HG03439 (cell line): ENCODE measurements around the gene SMIM24.
"Not testable (repeated sequence)": the region's sequence is repeated elsewhere in the genome, so short reads cannot be mapped to it uniquely, and the experiment has no call there.

Experiments used
- ATAC-seq: cut with Tn5 transposase; IDR thresholded peaks from one replicate; pipeline ENCODE4 v1.9.1; 2021; ENCODE audit warnings: mild to moderate bottlenecking, moderate library complexity; ENCODE audit not compliant: unreplicated experiment

SMIM24 gene

DNA sequence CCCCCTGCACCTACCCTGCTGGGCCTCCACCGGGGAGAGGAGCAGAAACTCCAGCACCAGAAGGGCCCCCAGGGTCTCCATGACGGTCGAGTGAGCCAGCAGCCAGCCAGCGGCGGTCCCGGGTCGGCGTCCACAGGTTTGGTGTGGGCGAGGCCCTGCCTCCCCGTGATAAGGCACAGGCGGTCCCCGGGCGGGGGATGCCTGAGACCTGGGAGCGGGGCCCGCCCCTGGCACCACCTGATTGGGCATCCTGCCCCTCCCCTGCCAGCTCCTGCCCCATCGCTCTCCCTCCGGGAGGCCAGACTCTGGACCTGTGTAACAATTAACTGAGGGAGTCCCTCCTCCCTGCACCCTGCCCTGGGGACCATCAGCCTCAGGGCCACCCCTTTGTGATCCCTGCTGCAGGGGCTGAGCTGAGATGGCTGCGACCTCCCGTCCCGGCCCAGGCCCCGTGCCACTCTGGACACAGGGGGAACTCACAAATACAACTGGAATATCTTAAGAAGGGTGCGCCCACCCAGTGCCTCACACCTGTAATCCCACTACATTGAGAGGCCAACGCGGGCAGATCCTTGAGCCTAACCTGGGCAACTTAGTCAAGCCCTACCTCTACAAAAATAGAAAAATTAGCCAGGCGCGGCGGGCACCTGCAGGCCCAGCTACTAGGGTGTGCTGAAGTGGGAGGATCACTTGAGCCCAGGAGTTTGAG is at the start of gene SMIM24:
Gene SMIM24 (minus strand): TSS at position 143 of the 709 bp plus-strand sequence. CDS start 62 bp downstream, at position 81.
- no peak for ATAC-seq

DNA sequence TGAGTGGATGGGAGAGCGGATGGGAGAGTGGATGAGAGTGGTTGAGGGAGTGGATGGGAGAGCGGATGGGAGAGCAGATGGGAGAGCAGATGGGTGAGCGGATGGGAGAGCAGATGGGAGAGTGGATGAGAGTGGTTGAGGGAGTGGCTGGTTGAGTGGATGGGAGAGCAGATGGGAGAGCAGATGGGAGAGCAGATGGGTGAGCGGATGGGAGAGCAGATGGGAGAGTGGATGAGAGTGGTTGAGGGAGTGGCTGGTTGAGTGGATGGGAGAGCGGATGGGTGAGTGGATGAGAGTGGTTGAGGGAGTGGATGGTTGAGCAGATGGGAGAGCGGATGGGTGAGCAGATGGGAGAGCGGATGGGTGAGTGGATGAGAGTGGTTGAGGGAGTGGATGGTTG is 49.0 kb upstream of the SMIM24 start:
- not testable (repeated sequence) for ATAC-seq

DNA sequence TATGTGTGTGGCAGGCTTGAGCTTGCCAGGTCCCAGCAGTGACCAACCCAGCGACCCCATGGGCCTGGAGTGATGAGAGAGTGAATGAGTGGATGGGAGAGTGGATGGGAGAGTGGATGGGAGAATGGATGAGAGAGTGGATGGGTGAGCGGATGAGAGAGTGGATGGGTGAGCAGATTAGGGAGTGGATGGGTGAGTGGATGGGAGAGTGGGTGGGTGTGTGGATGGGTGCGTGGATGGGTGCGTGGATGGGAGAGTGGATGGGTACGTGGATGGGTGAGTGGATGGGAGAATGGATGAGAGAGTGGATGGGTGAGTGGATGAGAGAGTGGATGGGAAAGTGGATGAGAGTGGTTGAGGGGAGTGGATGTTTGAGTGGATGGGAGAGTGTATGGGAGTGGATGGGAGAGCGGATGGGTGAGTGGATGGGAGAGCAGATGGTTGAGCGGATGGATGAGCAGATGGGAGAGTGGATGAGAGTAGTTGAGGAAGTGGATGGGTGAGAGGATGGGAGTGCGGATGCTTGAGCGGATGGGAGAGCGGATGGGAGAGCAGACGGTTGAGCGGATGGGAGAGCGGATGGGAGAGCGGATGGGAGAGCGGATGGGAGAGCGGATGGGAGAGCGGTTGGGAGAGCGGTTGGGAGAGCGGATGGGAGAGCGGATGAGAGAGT is 48.4 kb upstream of the SMIM24 start:
- ATAC-seq, result no peak

DNA sequence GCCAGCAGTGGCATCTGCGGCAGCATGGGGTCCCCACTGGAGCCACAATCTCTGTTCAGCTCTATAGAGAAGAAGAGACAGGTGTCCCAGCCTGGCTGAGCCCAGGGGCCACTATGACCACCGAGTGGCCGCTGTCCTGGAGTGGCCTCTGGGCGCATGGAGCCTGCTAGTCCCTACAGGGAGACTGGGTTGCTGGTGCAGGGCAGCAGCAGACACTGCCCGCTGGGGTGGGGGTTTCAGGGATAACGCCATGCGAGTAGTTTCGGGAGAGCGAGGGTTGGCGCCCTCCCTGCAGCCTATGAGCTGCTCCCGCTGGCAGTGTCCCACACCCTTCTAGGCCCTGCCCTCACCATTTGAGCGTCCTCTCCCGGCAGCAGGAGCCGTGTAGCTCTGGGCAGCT is 47.8 kb upstream of the SMIM24 start:
- no peak for ATAC-seq

DNA sequence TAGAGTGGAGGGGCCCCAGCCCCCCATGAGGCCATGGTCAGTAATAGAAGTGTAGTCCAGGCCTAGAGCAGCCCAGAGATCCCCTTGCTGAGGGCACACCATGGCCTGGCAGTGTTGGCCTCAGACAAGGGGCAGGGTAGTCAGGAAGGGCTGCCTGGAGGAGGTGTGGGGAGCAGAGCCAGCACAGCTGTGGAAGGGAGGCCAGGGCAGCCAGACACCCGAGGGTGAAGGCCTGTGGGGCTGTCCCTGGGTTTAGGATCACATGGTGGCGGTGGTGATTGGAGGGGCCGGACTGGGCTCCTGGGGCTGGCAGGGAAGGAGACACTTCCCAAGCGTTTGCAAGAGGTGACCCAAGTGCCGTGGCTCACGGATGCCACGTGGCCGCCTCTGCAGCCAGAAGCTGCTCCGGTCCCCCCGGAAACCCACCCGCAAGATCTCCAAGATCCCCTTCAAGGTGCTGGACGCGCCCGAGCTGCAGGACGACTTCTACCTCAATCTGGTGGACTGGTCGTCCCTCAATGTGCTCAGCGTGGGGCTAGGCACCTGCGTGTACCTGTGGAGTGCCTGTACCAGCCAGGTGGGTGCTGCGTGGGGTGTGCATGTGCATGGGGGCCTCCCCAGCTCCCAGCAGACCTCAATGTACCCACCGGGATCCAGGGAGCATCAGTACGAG is 47.0 kb upstream of the SMIM24 start:
- ATAC-seq, result no peak

DNA sequence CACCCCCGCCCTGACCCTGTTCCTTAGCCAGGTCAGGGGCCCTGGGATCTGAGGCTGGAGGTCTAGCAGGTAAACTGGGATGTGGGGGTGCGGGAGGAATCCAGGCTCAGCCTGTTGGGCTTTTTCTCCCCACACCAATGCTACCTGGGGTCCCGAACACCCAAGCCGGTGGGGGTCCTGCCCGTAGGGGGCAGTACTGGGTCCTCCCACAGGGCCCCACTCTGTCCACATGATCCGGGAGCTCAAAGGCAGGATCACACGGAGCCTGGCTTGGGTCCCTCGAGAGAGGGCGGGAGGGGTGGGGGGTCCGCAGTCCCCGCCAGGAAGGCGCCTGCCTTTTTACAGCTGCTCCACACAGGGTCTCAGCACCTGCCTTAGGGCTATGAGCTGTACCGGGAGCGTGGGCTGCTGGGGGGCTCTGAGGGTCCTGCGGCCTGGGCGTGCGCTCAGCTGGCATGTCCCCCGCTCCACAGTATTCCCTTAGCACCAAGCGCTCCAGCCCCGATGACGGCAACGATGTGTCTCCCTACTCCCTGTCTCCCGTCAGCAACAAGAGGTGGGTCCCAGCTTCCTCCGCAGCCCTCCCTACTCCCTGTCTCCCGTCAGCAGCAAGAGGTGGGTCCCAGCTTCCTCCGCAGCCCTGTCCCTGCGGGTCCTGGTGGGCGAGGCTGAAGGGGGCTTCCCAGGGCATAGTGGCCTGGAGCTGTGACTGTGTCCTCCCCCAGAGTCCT is 46.3 kb upstream of the SMIM24 start:
- no peak for ATAC-seq

DNA sequence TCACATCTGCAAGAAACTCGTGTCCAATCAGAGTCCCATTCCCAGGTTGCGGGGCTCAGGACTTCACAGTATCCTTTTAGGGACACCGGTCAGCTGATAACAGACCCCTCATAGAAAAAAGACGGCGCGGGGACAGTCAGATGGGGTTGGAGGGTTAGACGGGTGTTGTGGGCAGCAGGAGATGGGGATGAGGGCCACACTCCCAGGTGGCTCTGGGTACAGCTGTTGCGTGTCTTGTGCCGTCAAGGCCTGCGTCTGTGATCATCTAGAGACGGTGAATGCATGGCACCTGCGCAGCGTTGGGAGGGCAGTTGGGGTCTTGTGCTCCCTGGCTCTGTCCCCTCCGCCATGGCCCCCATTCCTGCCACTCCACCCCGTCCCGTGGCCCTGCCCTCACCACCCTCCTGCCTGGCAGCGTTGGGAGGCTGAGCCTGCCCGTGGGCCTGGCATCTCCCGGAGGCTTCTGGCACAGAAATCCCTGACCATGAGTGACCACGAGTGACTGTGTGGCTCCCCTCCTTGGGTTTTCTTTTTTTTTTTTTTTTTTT is 44.7 kb upstream of the SMIM24 start:
- ATAC-seq, result no peak

DNA sequence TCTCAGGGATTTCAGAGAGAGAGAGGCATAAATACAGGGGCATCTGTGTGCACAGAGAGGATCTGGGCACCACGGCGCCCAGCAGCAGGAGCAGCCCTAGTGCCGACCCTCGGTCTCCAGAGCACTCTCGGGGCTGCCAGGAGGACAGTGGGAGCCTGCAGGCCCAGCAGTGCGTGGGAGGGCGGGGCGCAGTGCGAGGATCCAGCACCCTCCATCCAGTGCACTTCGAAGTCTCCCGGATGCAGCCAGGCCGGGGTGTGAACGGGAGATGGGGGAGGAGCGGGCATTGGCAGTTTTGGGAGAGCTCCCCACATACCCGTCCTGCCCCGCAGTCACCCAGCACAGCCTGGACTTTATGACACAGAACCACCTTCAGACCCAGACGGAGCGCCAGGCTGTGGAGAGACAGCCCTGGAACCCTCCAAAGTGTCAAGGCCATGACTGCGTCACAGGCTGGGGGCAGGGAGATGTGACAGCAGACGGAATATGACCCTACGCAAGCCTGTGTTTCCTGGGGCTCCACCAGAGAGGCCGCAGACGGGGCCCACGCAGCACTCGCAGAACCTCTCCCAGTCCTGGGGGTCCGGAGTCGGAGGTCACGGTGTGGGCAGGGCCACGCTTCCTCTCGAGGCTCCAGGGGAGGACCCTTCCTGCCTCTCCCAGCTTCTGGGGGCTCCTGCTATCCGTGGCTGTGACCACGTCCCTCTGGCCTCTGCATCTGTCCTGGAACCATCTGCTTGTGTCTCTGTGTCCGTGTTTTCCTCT is 43.9 kb upstream of the SMIM24 start:
- no peak for ATAC-seq

DNA sequence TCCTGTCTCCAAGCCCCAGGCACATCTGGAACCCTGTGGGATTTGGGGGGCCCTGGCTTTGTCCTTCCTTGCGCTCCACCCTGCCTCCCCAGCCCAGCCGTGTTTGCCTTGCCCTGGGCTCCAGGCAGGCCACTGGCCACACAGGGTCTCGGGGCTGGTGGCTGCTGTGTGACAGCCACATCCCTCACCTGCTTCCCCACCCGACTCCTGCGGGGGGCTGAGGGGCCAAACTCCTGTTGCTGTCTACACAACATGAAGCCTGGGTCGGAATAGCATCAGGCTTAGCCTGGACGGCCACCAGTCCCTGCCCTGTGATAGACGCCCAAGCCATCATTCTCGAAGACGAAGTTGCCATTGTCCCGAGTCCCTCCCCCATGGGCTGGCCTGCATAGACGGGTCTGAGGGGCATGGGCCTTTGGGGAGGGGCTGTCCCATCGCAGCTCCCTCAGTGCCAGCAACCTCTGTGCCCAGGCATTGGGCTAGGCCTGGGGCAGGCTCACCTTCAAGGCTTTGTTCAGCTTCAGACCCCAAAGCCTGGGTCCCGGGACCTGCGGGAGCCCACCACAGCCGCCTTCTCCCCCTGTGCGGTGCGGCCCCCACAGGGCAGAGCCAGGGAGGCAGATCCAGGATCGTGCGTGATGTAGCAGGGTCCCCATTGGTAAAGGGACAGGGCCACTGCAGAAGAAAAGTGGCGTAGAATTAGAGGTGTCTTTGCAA is 43.2 kb upstream of the SMIM24 start:
- no peak for ATAC-seq

DNA sequence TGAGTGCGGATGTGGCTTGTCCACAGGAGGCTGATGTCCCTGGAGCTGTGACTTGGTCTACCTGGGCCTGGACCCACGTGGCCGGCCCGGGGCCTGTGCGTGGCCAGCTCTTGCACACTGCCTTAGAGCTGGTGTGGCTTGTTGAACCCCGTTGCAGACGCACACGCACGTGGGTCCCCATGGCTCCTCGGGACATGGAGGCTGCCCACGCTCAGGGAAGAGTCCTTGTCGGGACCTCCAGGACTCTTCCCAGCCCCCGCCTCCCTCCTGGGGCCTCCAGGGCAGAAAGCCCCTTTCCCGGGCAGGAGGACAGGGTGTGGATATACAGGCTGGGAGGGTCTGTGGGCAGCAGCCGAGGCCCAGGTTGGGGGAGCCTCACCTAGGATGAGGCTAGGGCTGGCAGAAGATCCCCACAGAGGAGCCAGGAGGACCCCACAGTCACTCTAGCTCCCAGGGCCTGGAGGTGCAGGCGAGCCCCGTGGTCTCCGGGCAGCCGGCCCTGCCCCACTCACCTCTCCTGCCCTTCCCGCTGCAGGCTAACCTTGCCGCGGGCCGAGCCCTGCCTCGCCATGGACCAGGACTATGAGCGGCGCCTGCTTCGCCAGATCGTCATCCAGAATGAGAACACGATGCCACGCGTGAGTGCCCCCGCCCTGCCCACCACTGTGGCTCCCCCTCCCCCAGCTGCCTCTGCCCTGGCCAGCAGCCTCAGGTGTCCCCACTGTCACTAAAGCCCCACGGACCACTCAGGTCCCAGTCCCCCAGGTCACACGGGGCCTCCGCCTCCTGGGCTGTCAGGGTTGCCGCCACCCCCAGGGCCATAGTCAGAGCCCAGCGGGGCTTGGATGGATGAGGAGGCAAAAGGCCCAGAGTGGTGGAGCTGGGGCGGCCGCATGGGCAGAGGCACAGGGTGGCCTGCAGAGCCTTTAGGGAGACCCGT is 42.4 kb upstream of the SMIM24 start:
- no peak for ATAC-seq

DNA sequence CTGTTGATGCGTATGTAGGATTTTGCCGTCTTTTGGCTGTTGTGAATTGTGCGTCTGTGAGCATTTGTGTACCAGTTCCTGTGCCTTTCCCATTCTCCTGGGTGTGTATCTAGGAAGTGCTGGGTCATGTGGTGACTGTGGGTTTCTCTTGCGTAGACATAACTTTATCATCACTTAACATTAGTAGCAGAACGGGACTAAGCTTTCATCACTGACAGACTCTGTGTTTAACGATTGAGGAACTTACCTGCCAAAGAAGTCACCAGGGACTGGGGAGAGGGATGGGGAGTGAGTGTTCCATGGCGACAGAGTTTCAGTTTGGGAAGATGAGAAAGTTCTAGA is 40.8 kb upstream of the SMIM24 start:
- ATAC-seq, result no peak

DNA sequence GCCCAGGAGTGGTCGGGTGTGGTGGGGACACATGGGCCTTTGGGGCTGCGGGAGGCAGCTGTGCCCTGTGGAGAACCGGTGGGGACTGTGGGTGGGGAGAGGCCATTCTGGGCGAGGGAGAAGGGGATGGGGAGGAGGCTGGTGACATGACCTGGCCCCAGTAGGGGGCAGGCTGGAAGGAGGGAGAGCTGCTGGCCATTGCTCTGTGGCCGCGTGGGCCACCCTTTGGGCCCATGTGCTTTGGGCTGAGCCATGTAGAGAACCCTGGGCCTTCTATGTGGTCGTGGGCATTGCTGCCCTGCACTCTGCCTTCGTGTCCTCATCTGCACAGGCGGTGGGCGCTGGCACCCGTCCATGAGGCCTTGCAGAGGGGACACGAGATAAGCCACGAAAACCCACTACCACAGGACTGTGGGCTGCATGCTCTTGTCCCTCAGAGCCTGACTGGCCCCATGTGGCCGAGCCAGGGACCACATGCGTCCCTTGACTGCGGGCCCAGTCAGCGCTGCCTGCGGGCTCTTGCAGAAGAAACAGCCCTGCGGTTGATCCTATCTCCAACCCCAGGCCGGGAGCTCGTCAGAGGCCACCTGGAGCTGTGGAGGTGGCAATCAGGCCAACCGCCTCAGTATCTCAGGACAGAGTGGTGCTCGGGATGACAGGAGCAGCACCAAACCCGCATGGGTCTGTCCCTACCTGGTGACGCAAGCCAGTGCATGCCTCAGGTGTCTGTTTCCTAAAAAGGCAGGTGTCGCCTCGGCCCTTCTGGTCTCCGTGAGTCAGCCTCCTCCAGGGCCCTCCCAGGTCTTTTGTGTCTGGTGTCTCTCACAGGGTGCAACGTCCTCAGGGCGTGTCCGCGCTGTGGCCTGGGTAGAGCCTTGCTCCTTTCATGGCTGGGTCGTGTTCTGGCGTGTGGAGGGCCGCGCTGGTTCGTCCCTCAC is 40.1 kb upstream of the SMIM24 start:
- ATAC-seq, result no peak

DNA sequence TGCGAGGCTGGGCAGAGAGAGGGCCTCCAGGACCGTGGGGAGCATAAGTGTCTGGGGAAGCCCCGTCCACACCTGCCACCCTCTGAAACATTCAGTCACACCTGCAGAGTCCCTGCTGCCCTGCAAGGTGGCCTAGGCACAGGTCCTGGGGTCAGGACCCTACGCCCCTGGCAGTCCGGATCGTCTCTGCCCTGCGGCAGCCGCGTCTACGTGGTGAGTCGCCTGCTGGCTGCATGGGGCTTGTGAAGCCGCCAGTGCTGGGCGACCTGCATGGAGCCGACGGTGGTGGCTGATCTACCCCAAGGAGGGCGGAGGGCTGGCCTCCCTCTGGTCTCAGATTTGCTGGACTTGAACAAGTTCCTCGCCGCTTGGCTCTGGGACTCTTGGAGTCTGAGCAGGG is 38.8 kb upstream of the SMIM24 start:
- no peak for ATAC-seq

DNA sequence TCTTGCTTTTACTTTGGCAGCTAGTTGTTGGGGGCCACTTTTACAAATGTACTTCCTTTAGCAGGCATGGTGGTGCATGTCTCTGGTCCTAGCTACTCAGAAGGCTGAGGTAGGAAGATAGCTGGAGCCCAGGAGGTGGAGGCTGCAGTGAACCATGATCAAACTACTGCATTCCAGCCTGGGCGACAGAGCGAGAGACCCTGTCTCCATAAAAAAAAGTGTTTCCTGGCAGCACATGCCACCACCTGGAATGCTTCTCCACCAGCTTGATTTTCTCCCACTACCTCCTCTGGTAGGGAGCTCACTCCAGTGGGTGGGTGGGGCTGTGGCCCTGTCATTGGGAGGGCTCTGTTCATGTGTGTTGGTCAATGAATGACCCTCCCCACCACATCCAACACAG is 38.3 kb upstream of the SMIM24 start:
- ATAC-seq, result no peak

DNA sequence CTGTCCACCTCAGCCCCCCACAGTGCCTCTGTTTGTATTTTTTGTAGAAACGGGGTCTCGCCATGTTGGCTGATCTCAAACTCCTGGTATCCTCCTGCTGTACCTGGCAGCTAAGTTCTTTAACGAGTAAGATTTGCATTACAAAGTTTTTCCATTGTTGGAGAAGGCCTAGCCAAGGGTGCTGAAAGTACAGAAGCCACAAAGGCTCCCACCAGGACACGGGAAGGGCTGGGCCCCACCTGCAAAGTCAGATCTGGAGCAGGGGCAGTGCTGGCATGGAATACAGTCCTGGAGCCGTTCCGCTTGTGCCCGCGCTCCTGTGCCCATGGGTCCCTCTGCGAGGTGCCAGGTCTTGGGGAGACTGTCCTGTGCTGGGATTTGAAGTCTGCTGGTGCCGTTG is 37.9 kb upstream of the SMIM24 start:
- no peak for ATAC-seq

DNA sequence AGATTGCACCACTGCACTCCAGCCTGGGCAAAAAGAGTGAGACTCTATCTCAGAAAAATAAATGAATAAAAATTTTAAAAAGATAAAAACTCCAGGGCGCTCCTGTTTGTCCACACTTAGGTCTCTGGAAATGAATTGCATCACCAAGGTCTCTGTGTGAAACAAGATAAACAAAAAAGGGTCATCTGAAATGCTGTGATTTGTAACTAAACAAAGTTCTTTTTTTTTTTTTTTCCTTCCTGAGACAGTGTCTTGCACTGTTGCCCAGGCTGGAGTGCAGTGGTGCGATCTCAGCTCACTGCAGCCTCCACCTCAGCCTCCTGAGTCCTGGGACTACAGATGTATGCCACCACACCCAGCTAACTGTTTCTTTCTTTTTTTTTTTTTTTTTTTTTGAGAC is 37.3 kb upstream of the SMIM24 start:
- ATAC-seq, result no peak

DNA sequence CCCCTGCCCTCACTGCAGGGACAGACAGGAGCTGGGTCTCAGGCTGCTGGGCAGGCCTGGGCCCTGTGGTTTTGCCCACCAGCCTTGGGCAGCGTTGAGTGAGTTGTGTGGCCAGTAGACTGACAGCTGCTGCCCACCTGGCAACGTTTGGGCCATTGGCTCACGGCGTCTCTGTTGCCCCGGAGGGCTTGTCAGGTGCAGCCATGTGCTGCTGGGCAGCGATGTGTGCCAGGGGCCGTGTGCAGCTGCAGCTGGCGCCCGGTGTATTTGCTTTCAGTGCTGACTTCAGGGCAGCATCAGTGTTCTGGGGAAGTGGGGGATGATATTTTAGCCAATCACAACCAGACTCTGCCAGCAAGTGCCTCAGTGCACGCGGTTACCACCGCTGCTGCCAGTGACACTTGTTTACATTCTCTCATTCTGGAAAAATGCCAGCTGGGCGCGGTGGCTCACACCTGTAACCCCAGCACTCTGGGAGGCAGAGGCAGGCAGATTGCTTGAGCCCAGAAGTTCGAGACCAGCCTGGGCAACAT is 36.4 kb upstream of the SMIM24 start:
- ATAC-seq, result no peak
